ENCODE results near the gene CCDC198.

- TF ChIP-seq, protein P1, sequence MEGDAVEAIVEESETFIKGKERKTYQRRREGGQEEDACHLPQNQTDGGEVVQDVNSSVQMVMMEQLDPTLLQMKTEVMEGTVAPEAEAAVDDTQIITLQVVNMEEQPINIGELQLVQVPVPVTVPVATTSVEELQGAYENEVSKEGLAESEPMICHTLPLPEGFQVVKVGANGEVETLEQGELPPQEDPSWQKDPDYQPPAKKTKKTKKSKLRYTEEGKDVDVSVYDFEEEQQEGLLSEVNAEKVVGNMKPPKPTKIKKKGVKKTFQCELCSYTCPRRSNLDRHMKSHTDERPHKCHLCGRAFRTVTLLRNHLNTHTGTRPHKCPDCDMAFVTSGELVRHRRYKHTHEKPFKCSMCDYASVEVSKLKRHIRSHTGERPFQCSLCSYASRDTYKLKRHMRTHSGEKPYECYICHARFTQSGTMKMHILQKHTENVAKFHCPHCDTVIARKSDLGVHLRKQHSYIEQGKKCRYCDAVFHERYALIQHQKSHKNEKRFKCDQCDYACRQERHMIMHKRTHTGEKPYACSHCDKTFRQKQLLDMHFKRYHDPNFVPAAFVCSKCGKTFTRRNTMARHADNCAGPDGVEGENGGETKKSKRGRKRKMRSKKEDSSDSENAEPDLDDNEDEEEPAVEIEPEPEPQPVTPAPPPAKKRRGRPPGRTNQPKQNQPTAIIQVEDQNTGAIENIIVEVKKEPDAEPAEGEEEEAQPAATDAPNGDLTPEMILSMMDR (IDR thresholded peaks at IDR 0.05): no peak
- TF ChIP-seq POLR2A (IDR thresholded peaks at IDR 0.05) (no peak), EP300 (IDR thresholded peaks at IDR 0.05) (no peak)
These were observed 13.6 kb downstream of the CCDC198 start for GRCh38 chr14:57480051-57480450.
